AG09319 (cell line): ENCODE data around the gene TMUB2.

Source experiments
- DNase-seq: peaks from one replicate; pipeline ENCODE4 v3.0.0-alpha.2; 2010; ENCODE audit warnings: low read depth; ENCODE audit errors: extremely low read depth
- TF ChIP-seq, protein P1 (sequence below): IDR thresholded peaks from 2 replicates; pipeline ENCODE4 v1.5.1; 2011; ENCODE audit warnings: low read depth, mild to moderate bottlenecking, inconsistent platforms, low read length, moderate library complexity

TMUB2 gene

DNA sequence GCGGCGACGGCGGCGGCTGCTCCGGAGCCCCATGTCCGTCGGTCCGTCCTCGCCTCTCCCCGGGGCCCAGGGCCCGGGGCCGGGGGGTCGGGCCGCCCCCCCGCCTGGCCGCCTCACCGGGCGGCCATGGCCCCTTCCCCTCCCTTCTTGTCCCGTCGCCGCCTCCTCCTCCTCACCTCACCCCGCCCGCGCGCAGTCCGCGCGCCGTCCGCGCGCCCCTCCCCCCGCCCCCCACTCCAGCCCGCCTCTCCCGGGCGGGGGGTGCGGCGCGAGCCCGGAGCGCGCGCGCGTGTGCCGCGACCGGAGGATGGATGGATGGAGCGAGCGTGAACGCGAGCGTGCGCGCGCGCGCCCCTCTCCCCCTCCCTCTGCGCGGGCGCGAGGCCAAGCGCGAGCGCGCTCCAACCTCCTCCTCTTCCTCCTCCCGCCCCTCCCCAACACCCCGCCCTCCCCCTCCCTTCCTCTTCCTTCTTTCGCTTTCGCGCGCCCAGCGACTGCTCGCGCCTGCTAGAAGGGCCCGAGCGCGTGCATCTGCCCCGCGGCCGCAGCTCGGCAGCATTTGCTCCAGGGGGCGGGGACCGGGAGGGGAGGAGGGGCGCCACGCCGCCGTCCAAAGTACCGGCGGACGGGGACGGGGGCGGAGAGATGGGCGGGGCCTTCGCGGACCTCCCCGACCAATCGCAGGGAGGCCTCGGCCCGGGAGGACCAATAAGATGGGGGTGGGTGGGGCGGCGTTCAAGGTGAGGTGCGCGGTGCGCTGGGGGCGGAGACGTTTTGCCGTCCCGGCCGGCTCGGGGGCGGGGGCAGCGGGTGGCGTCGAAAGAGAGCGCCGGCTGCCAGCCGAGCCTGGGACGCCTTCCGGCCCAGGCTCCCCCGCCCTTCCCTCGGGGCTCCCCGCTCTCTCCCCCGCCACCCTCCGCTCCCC lies 13.0 kb downstream of the TMUB2 start, which contains the start of gene ATXN7L3:
ATXN7L3 (minus strand) TSS at position 332 of the 925 bp plus-strand sequence. CDS start 1,814 bp downstream, outside the sequence.
- TF ChIP-seq, protein P1, sequence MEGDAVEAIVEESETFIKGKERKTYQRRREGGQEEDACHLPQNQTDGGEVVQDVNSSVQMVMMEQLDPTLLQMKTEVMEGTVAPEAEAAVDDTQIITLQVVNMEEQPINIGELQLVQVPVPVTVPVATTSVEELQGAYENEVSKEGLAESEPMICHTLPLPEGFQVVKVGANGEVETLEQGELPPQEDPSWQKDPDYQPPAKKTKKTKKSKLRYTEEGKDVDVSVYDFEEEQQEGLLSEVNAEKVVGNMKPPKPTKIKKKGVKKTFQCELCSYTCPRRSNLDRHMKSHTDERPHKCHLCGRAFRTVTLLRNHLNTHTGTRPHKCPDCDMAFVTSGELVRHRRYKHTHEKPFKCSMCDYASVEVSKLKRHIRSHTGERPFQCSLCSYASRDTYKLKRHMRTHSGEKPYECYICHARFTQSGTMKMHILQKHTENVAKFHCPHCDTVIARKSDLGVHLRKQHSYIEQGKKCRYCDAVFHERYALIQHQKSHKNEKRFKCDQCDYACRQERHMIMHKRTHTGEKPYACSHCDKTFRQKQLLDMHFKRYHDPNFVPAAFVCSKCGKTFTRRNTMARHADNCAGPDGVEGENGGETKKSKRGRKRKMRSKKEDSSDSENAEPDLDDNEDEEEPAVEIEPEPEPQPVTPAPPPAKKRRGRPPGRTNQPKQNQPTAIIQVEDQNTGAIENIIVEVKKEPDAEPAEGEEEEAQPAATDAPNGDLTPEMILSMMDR = no peak
- peak; percentile 97 for DNase-seq

DNA sequence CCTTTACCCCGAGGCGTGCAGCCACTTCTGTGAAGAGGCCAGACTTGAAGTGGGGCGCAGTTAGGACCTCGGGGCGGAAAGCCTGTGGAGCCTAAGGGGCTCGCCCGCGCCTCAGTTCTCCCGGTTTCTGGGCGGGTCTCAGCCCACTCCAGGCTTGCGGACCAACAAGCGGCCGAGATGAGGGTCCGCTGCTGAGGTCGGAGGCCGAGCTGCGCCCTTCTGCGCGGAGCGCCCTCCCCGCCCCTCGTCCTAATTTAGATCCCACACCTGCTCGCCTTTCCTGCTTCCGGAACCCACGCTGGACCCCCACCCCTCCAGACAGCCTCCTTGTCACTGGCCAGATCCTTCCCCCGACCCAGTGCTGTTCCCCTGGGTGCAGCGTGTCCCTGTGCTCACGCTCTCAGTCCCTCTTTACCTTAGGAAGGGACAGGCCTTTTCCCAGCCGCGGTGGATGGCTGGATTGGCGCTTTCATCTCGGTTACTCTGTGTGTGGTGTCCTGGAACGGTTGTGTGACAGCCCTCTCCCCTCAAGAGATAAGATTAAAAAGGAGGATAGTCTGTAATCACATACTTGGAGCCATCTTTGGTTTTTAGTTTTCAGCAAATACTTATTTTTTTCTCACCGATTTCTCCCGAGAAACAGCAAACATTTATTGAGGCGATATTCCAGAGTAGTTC lies 13.8 kb downstream of the TMUB2 start:
- TF ChIP-seq, protein P1 = no peak
- no peak for DNase-seq

DNA sequence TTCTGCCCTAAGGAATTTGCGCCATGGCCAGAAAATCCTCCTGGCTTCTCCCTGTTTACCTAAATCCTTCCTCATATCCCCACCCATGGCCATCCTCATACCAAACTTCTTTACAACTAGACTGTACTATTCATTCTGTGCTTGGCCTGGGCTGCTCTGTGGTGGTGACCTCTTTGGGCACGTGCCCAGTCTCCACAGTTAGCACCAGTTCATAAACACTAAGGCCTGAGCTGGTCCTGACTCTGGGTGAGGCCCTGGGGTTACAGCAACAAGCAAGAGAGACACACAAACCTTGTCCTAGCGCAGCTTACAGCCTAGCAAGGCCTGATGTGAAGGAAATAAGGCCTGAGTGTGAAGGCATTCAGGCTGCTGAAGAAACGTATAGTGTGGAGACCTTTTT lies 16.0 kb downstream of the TMUB2 start:
- TF ChIP-seq, protein P1 = no peak
- DNase-seq = no peak

DNA sequence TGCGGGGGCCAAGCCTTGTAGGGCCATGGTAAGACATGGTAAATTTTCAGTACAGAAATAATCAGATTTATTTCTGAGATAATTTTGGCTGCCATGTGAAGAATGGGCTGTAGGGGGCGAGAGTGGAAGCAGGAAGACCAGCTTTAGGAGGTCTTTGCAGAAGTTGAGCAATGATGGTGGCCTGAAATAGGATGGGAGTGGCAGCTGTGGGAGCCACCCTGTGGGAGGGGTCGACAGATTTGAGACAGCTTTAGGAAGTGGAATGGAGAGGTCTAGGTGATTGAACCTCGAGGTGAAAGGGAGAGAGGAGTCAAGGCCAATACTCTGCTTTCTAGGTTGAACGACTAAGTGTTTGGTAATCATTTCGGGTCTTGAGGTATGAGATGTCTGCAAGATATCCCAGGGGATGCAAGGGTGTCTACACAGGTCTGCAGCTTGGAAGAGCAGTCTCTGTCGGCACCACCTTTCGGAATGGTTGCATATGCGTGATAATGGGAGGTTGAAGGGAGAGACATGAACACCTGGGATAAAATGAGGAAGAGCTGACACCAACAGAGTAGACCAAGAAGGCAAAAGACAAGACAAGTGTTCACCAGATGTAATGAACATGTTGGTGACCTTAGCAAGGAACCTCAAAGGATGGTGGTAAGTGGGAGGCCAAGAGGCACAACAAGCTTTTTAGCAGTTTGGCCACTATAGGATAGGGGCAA lies 17.1 kb downstream of the TMUB2 start:
- TF ChIP-seq, protein P1 = peak; percentile 68
- no peak for DNase-seq

DNA sequence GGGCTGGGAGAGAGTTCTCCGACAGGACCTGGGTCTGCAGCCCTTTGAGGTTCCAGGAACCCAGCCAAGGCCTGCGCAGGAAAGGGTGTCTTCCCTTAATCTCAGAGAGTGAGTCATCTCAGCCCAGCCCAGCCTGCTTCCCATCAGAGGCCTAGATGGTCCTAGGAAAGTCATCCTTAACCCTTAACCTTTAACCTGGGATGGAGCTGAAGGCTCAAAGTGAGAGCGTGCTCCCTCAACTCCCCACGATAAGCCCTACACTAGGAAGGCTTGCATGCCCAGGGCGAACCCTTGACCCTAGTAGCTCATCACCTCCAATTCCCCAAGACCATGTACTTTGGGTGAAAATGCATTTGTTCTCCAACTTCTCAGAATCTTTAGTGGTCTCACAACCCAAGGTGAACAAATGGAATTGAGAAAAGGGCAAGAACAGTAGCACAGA lies 17.7 kb downstream of the TMUB2 start:
- DNase-seq = no peak
- TF ChIP-seq, protein P1 = no peak

DNA sequence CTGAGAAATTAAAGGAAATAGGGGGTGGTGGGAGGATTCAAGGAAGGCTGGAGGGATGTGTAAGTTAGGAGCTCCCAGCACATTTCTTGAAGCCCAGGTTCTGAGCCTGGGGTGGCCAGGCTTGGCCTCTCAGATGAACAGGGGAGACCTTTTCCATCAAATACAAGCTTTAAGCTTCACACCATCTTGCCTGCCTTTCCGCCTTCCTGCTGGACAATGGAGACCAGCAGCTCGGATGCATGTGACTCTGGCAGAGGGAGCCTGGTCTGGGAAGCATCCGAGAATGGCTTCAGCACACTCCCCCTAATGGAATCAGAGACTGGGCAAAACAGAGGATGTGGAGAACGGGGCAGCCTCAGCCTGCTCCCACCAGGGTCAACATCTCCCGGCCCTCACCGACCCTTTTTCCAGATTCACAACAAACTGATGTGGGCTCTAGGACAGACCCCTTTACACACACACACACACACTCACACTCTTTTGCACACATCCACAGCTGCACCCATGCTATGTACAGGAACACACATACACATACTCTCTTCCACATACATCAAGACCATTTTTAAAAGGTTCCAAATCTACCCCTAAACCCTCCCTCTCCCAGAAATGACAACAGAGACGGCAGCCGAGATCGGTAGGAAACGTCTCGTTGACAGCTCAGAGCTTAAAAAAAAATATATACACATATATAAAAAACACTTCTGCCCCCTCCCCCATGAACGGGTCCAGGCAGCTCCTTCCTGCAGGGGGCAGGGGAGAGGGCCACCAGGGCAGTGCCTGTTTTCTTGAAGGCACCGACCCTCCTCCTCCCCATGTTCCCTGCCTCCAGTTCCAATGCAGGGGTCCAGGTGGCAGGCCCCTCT lies 19.4 kb downstream of the TMUB2 start:
- no peak for DNase-seq
- TF ChIP-seq, protein P1 = peak; percentile 21
